HL-60 (cell line): ENCODE data around the gene CDK15.

Experiments used
- CTCF ChIP-seq: IDR thresholded peaks from one replicate; pipeline ENCODE4 v1.5.1; 2011; ENCODE audit warnings: low read length, control low read depth, inconsistent platforms; ENCODE audit not compliant: insufficient read depth
- GABPA ChIP-seq: IDR thresholded peaks from 2 replicates; pipeline ENCODE4 v1.6.1; 2012; ENCODE audit warnings: low read depth
- POLR2AphosphoS5 ChIP-seq: IDR thresholded peaks from 2 replicates; pipeline ENCODE4 v1.6.1; 2012; ENCODE audit warnings: low read depth
- REST ChIP-seq: IDR thresholded peaks from 2 replicates; pipeline ENCODE4 v1.6.1; 2012; ENCODE audit warnings: low read depth; ENCODE audit not compliant: insufficient replicate concordance
- SPI1 ChIP-seq: IDR thresholded peaks from 2 replicates; pipeline ENCODE4 v1.6.1; 2012; ENCODE audit warnings: low read depth, mild to moderate bottlenecking, borderline replicate concordance

GRCh38 chr2:201788371-201788770 lies 18.0 kb upstream of the CDK15 start:
- TF ChIP-seq CTCF (no peak), POLR2AphosphoS5 (no peak), GABPA (no peak), REST (no peak), SPI1 (no peak)
